HEK293 (cell line): ENCODE measurements around the gene CSKMT.
A peak's percentile ranks its signal among the peaks of the same experiment; 100 is the strongest.

Experiments
- AEBP2 ChIP-seq: fragments of 450-650 bp; formaldehyde crosslinking; IDR thresholded peaks from 2 replicates; pipeline ENCODE4 v1.5.1; 2016; ENCODE audit warnings: missing biosample characterization, missing genetic modification characterization, borderline replicate concordance
- GLI4 ChIP-seq: fragments of 450-650 bp; formaldehyde crosslinking; IDR thresholded peaks from 2 replicates; pipeline ENCODE4 v1.5.1; 2016; ENCODE audit warnings: missing biosample characterization, missing genetic modification characterization
- KLF16 ChIP-seq: fragments of 450-650 bp; formaldehyde crosslinking; IDR thresholded peaks from 2 replicates; pipeline ENCODE4 v1.5.1; 2017; ENCODE audit warnings: missing biosample characterization, missing genetic modification characterization
- KLF7 ChIP-seq: fragments of 450-650 bp; formaldehyde crosslinking; IDR thresholded peaks from 2 replicates; pipeline ENCODE4 v1.5.1; 2016; ENCODE audit warnings: missing biosample characterization, missing genetic modification characterization, borderline replicate concordance
- KLF8 ChIP-seq: fragments of 450-650 bp; formaldehyde crosslinking; IDR thresholded peaks from 2 replicates; pipeline ENCODE4 v1.5.1; 2016; ENCODE audit warnings: missing biosample characterization, missing genetic modification characterization
- PBX3 ChIP-seq: sonication (generic); formaldehyde crosslinking; IDR thresholded peaks from 2 replicates; pipeline ENCODE4 v1.8.1; 2022; ENCODE audit warnings: mild to moderate bottlenecking, moderate library complexity, missing genetic modification reagents
- REPIN1 ChIP-seq: fragments of 450-650 bp; formaldehyde crosslinking; IDR thresholded peaks from 2 replicates; pipeline ENCODE4 v1.5.1; 2017; ENCODE audit warnings: missing biosample characterization, missing genetic modification characterization, low read depth
- SCRT1 ChIP-seq: fragments of 450-650 bp; formaldehyde crosslinking; IDR thresholded peaks from 2 replicates; pipeline ENCODE4 v1.5.1; 2016; ENCODE audit warnings: missing biosample characterization, missing genetic modification characterization, borderline replicate concordance
- SP2 ChIP-seq: fragments of 450-650 bp; formaldehyde crosslinking; IDR thresholded peaks from 2 replicates; pipeline ENCODE4 v1.5.1; 2016; ENCODE audit warnings: missing biosample characterization, missing genetic modification characterization
- SP7 ChIP-seq: fragments of 450-650 bp; formaldehyde crosslinking; IDR thresholded peaks from 2 replicates; pipeline ENCODE4 v1.5.1; 2016; ENCODE audit warnings: missing biosample characterization, missing genetic modification characterization
- WT1 ChIP-seq: fragments of 450-650 bp; formaldehyde crosslinking; IDR thresholded peaks from 2 replicates; pipeline ENCODE4 v1.5.1; 2016; ENCODE audit warnings: missing biosample characterization, missing genetic modification characterization
- ZBTB7A ChIP-seq: fragments of 450-650 bp; formaldehyde crosslinking; IDR thresholded peaks from 2 replicates; pipeline ENCODE4 v1.5.1; 2016; ENCODE audit warnings: low read depth, missing biosample characterization, missing genetic modification characterization
- ZBTB8A ChIP-seq: fragments of 450-650 bp; formaldehyde crosslinking; IDR thresholded peaks from 2 replicates; pipeline ENCODE4 v1.5.1; 2016; ENCODE audit warnings: missing biosample characterization, missing genetic modification characterization
- ZNF112 ChIP-seq: fragments of 450-650 bp; formaldehyde crosslinking; IDR thresholded peaks from 2 replicates; pipeline ENCODE4 v1.5.0; 2017; ENCODE audit warnings: missing biosample characterization, missing genetic modification characterization
- ZNF169 ChIP-seq: fragments of 450-650 bp; formaldehyde crosslinking; IDR thresholded peaks from 2 replicates; pipeline ENCODE4 v1.5.1; 2016; ENCODE audit warnings: missing biosample characterization, missing genetic modification characterization
- ZNF19 ChIP-seq: fragments of 450-650 bp; formaldehyde crosslinking; IDR thresholded peaks from 2 replicates; pipeline ENCODE4; 2016; ENCODE audit warnings: missing biosample characterization, missing genetic modification characterization, low read depth
- ZNF223 ChIP-seq: fragments of 450-650 bp; formaldehyde crosslinking; IDR thresholded peaks from 2 replicates; pipeline ENCODE4 v1.5.1; 2016; ENCODE audit warnings: missing biosample characterization, missing genetic modification characterization
- ZNF280D ChIP-seq: fragments of 450-650 bp; formaldehyde crosslinking; IDR thresholded peaks from 2 replicates; pipeline ENCODE4 v1.5.1; 2016; ENCODE audit warnings: missing biosample characterization, missing genetic modification characterization
- ZNF350 ChIP-seq: fragments of 450-650 bp; formaldehyde crosslinking; IDR thresholded peaks from 2 replicates; pipeline ENCODE4 v1.5.0; 2017; ENCODE audit warnings: missing biosample characterization, mild to moderate bottlenecking, missing genetic modification characterization
- ZNF354C ChIP-seq: fragments of 450-650 bp; formaldehyde crosslinking; IDR thresholded peaks from 2 replicates; pipeline ENCODE4 v1.5.1; 2016; ENCODE audit warnings: missing biosample characterization, missing genetic modification characterization, low read depth, borderline replicate concordance
- ZNF366 ChIP-seq: fragments of 450-650 bp; formaldehyde crosslinking; conservative IDR thresholded peaks from 2 replicates; pipeline ENCODE4 v1.5.1; 2016; ENCODE audit warnings: missing biosample characterization, missing genetic modification characterization
- ZNF423 ChIP-seq: fragments of 450-650 bp; formaldehyde crosslinking; IDR thresholded peaks from 2 replicates; pipeline ENCODE4 v1.5.1; 2016; ENCODE audit warnings: missing biosample characterization, missing genetic modification characterization
- ZNF488 ChIP-seq: fragments of 450-650 bp; formaldehyde crosslinking; IDR thresholded peaks from 2 replicates; pipeline ENCODE4 v1.5.1; 2016; ENCODE audit warnings: missing biosample characterization, missing genetic modification characterization
- ZNF530 ChIP-seq: fragments of 450-650 bp; formaldehyde crosslinking; IDR thresholded peaks from 2 replicates; pipeline ENCODE4 v1.5.1; 2016; ENCODE audit warnings: low read depth, missing biosample characterization, missing genetic modification characterization
- ZNF626 ChIP-seq: fragments of 450-650 bp; sonication (Bioruptor Pico); formaldehyde crosslinking; IDR thresholded peaks from 2 replicates; pipeline ENCODE4 v1.5.1; 2018; ENCODE audit warnings: missing biosample characterization, missing genetic modification characterization, inconsistent platforms
- ZNF629 ChIP-seq: fragments of 450-650 bp; formaldehyde crosslinking; IDR thresholded peaks from 2 replicates; pipeline ENCODE4 v1.5.1; 2017; ENCODE audit warnings: missing biosample characterization, missing genetic modification characterization
- ZNF670 ChIP-seq: fragments of 450-650 bp; formaldehyde crosslinking; IDR thresholded peaks from 2 replicates; pipeline ENCODE4 v1.5.1; 2016; ENCODE audit warnings: missing biosample characterization, missing genetic modification characterization, low read depth
- ZNF785 ChIP-seq: fragments of 450-650 bp; formaldehyde crosslinking; IDR thresholded peaks from 2 replicates; pipeline ENCODE4 v1.5.1; 2016; ENCODE audit warnings: missing biosample characterization, missing genetic modification characterization
- TF ChIP-seq, protein P1 (sequence below): fragments of 450-650 bp; formaldehyde crosslinking; IDR thresholded peaks from 2 replicates; pipeline ENCODE4 v1.5.1; 2016; ENCODE audit warnings: missing biosample characterization, missing genetic modification characterization
- TF ChIP-seq, protein P2 (sequence below): fragments of 450-650 bp; formaldehyde crosslinking; IDR thresholded peaks from 2 replicates; pipeline ENCODE4 v1.5.1; 2016; ENCODE audit warnings: missing biosample characterization, missing genetic modification characterization
- TF ChIP-seq, protein P3 (sequence below): fragments of 450-650 bp; formaldehyde crosslinking; IDR thresholded peaks from 2 replicates; pipeline ENCODE4 v1.5.1; 2017; ENCODE audit warnings: missing biosample characterization, missing genetic modification characterization

The CSKMT gene

GRCh38 chr11:62621567-62622470, 43.3 kb upstream of the CSKMT start, which contains the start of gene B3GAT3 (continued):
- TF ChIP-seq SP2 (peak; percentile 96), ZBTB7A (tag by site-specific recombination) (peak; percentile 39; the same call in 1 of the 2 replicates), ZBTB8A (tag by site-specific recombination) (no peak), KLF8 (tag by site-specific recombination) (peak; percentile 91), ZNF626 (no peak), GLI4 (tag by site-specific recombination) (no peak), ZNF670 (tag by site-specific recombination) (no peak), AEBP2 (tag by site-specific recombination) (no peak), REPIN1 (tag by site-specific recombination) (no peak), ZNF19 (tag by site-specific recombination) (no peak), WT1 (tag by site-specific recombination) (peak; percentile 76), SCRT1 (tag by site-specific recombination) (no peak), ZNF350 (no peak), ZNF530 (tag by site-specific recombination) (no peak), ZNF488 (tag by site-specific recombination) (no peak), ZNF112 (tag by site-specific recombination) (no peak), PBX3 (CRISPR knock-in tag) (0 out of 2 replicates have a peak, but pooled peaks have one; percentile 65), ZNF223 (tag by site-specific recombination) (no peak), ZNF169 (tag by site-specific recombination) (no peak), KLF16 (tag by site-specific recombination) (peak; percentile 65; the same call in 1 of the 2 replicates), ZNF280D (no peak), SP7 (tag by site-specific recombination) (peak; percentile 62), ZNF629 (peak; percentile 95), ZNF423 (tag by site-specific recombination) (no peak), ZNF366 (peak; percentile 30), KLF7 (tag by site-specific recombination) (no peak), ZNF785 (no peak), ZNF354C (tag by site-specific recombination) (no peak)
- TF ChIP-seq, protein P1, sequence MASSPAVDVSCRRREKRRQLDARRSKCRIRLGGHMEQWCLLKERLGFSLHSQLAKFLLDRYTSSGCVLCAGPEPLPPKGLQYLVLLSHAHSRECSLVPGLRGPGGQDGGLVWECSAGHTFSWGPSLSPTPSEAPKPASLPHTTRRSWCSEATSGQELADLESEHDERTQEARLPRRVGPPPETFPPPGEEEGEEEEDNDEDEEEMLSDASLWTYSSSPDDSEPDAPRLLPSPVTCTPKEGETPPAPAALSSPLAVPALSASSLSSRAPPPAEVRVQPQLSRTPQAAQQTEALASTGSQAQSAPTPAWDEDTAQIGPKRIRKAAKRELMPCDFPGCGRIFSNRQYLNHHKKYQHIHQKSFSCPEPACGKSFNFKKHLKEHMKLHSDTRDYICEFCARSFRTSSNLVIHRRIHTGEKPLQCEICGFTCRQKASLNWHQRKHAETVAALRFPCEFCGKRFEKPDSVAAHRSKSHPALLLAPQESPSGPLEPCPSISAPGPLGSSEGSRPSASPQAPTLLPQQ (tag by site-specific recombination), result peak; percentile 21; the same call in 1 of the 2 replicates
- TF ChIP-seq, protein P2, sequence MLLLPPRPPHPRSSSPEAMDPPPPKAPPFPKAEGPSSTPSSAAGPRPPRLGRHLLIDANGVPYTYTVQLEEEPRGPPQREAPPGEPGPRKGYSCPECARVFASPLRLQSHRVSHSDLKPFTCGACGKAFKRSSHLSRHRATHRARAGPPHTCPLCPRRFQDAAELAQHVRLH (tag by site-specific recombination), result peak; percentile 98
- TF ChIP-seq, protein P3, sequence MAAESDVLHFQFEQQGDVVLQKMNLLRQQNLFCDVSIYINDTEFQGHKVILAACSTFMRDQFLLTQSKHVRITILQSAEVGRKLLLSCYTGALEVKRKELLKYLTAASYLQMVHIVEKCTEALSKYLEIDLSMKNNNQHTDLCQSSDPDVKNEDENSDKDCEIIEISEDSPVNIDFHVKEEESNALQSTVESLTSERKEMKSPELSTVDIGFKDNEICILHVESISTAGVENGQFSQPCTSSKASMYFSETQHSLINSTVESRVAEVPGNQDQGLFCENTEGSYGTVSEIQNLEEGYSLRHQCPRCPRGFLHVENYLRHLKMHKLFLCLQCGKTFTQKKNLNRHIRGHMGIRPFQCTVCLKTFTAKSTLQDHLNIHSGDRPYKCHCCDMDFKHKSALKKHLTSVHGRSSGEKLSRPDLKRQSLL (tag by site-specific recombination), result no peak
